CD4-positive, alpha-beta T cell treated with Interleukin-4 for 4 hours (primary cell): ENCODE results near the gene GSPT1.

ENCODE experiments used
- DNase-seq: peaks from one replicate; pipeline ENCODE4 v3.0.0-alpha.2; 2020

GSPT1 gene

GRCh38 chr16:11909653-11910545 is 5.9 kb downstream of the GSPT1 start:
- no peak for DNase-seq

GRCh38 chr16:11907160-11907970 is 8.4 kb downstream of the GSPT1 start:
- DNase-seq = no peak

- DNase-seq = no peak
These were observed 11.8 kb downstream of the GSPT1 start for GRCh38 chr16:11903906-11904305.

GRCh38 chr16:11901091-11901490 is 14.7 kb downstream of the GSPT1 start:
- DNase-seq = no peak

- DNase-seq = no peak
These were observed 19.1 kb downstream of the GSPT1 start for GRCh38 chr16:11896486-11897176.

- no peak for DNase-seq
These were observed 22.2 kb downstream of the GSPT1 start for GRCh38 chr16:11893571-11893970.

GRCh38 chr16:11892761-11893160 is 23.0 kb downstream of the GSPT1 start:
- DNase-seq = no peak

GRCh38 chr16:11890231-11890965 is 25.4 kb downstream of the GSPT1 start:
- DNase-seq = no peak

- DNase-seq = no peak
These were observed 28.9 kb downstream of the GSPT1 start for GRCh38 chr16:11886881-11887280.

- DNase-seq = no peak
These were observed 31.7 kb downstream of the GSPT1 start for GRCh38 chr16:11884035-11884434.

- no peak for DNase-seq
These were observed 35.7 kb downstream of the GSPT1 start for GRCh38 chr16:11880007-11880406.

GRCh38 chr16:11877374-11877773 is 38.4 kb downstream of the GSPT1 start:
- no peak for DNase-seq

GRCh38 chr16:11876306-11876705 is 39.5 kb downstream of the GSPT1 start:
- no peak for DNase-seq

- no peak for DNase-seq
These were observed 40.0 kb downstream of the GSPT1 start for GRCh38 chr16:11875721-11876120.

- DNase-seq = no peak
These were observed 44.6 kb downstream of the GSPT1 start for GRCh38 chr16:11871193-11871592.

- DNase-seq = no peak
These were observed 45.4 kb downstream of the GSPT1 start for GRCh38 chr16:11870399-11870798.

GRCh38 chr16:11869353-11870228 is 46.2 kb downstream of the GSPT1 start:
- DNase-seq = no peak

GRCh38 chr16:11868412-11868980 is 47.3 kb downstream of the GSPT1 start:
- DNase-seq = no peak

GRCh38 chr16:11862489-11862888 is 53.3 kb downstream of the GSPT1 start:
- DNase-seq = no peak

GRCh38 chr16:11857161-11857560 is 58.6 kb downstream of the GSPT1 start:
- no peak for DNase-seq

GRCh38 chr16:11852092-11852809 is 63.5 kb downstream of the GSPT1 start:
- DNase-seq = no peak
